SK-N-MC (cell line): ENCODE data around the gene MYH9.

Source experiments
- EZH2 ChIP-seq: fragments of 200-600 bp; sonication (generic); IDR thresholded peaks from one replicate; pipeline ENCODE4 v1.6.1; 2017; ENCODE audit warnings: antibody characterized with exemption
- POLR2AphosphoS5 ChIP-seq: IDR thresholded peaks from 2 replicates; pipeline ENCODE4 v1.6.1; 2012; ENCODE audit warnings: mild to moderate bottlenecking, low read depth, low read length, borderline replicate concordance

- TF ChIP-seq EZH2 (no peak), POLR2AphosphoS5 (no peak)
Measured at GRCh38 chr22:36409911-36410756, 22.4 kb upstream of the MYH9 start.
